Stimulated activated naive CD8-positive, alpha-beta T cell treated with anti-CD3 and anti-CD28 coated beads, Interleukin-15, Interleukin-2, amounts not matched to agents 100 ng/mL and 50 ng/mL, for 24 hours (primary cell): Measurements from ENCODE around the gene CMC4.

ENCODE experiments used
- H3K27ac Mint-ChIP-seq: one replicate; pipeline ENCODE4 v1.8.0; 2021; ENCODE audit warnings: mild to moderate bottlenecking, mixed read lengths
- H3K27me3 Mint-ChIP-seq: one replicate; pipeline ENCODE4 v1.8.0; 2021; ENCODE audit warnings: mixed read lengths
- H3K36me3 Mint-ChIP-seq: one replicate; pipeline ENCODE4 v1.8.0; 2021; ENCODE audit warnings: low read depth, mixed read lengths
- H3K4me1 Mint-ChIP-seq: one replicate; pipeline ENCODE4 v1.8.0; 2021; ENCODE audit warnings: low read depth, mixed read lengths
- H3K4me3 Mint-ChIP-seq: one replicate; pipeline ENCODE4 v1.8.0; 2021; ENCODE audit warnings: mild to moderate bottlenecking, mixed read lengths
- H3K9me3 Mint-ChIP-seq: one replicate; pipeline ENCODE4 v1.8.0; 2021; ENCODE audit warnings: mixed read lengths

CMC4 gene

DNA sequence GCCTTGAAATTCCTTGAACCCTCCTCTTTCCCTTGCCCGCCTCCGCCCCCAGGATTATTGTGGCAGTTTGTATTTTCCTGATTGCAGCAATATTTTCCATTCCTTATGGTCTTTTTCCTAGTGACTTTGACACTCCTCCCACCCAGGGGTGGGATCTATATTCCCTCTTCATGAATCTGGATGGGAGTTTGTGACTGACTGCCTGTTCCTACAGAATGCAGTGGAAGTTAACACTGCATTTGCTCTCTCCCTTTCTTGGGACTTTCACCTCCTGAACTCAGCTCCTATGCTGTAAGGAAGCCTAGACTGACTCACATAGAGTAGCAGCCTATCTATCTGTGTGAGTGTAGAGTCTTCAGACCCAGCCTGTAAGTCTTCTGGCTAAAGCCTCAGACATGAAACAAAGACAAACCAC is 42.1 kb downstream of the CMC4 start:
- Mint-ChIP-seq H3K4me1 (peaks cover 38% of the 10 kb centered on the region), H3K36me3 (no peaks in the 10 kb centered on the region), H3K27me3 (no peaks in the 10 kb centered on the region), H3K4me3 (peak overlapping the region; percentile 89), H3K27ac (peak overlapping the region; percentile 91), H3K9me3 (no peaks in the 10 kb centered on the region)

DNA sequence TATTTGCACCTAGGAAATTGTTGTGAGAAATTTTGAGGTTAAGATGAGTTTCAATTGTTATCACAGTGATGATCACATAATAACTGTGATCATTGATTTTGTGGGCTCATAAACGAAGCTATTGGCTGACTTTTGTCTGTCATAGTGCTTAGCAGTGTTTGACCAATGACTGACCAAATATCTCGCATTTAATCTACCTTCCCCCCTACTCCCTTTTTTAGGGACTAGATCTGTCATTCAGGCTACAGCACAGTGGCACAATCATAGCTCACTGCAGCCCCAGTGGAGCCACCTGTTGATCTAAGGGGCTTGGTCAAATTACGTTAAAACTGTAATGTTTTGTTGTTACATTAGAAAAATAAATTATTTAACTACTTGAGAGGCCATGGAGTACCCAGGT is 42.8 kb downstream of the CMC4 start:
- Mint-ChIP-seq H3K9me3 (no peaks in the 10 kb centered on the region), H3K27ac (peak overlapping the region; percentile 91), H3K4me3 (peak overlapping the region; percentile 89), H3K27me3 (no peaks in the 10 kb centered on the region), H3K4me1 (peaks cover 38% of the 10 kb centered on the region), H3K36me3 (no peaks in the 10 kb centered on the region)

- peak overlapping the region; percentile 89 for H3K4me3 Mint-ChIP-seq
- peaks cover 38% of the 10 kb centered on the region for H3K4me1 Mint-ChIP-seq
- no peaks in the 10 kb centered on the region for H3K36me3 Mint-ChIP-seq
- no peaks in the 10 kb centered on the region for H3K27me3 Mint-ChIP-seq
- H3K27ac Mint-ChIP-seq = peak overlapping the region; percentile 91
- no peaks in the 10 kb centered on the region for H3K9me3 Mint-ChIP-seq
These were observed 43.3 kb downstream of the CMC4 start for GRCh38 chrX:155027509-155028066.

- peak within 1 kb of the TSS; percentile 89 for H3K4me3 Mint-ChIP-seq
- no peaks in the 10 kb centered on the region for H3K9me3 Mint-ChIP-seq
- no peaks in the 10 kb centered on the region for H3K27me3 Mint-ChIP-seq
- H3K4me1 Mint-ChIP-seq = peaks cover 38% of the 10 kb centered on the region
- H3K27ac Mint-ChIP-seq = peak within 1 kb of the TSS; percentile 91
- H3K36me3 Mint-ChIP-seq = no peaks in the 10 kb centered on the region
These were observed 44.0 kb downstream of the CMC4 start, which contains the start of gene FUNDC2 for GRCh38 chrX:155026727-155027508. FUNDC2 (plus strand) TSS chrX:155026844; CDS start chrX:155026939, 95 bp downstream.

GRCh38 chrX:155026420-155026726 is 44.6 kb downstream of the CMC4 start:
- no peaks in the 10 kb centered on the region for H3K27me3 Mint-ChIP-seq
- H3K9me3 Mint-ChIP-seq = no peaks in the 10 kb centered on the region
- H3K4me1 Mint-ChIP-seq = peaks cover 33% of the 10 kb centered on the region
- no peaks in the 10 kb centered on the region for H3K36me3 Mint-ChIP-seq
- H3K27ac Mint-ChIP-seq = peak overlapping the region; percentile 80
- H3K4me3 Mint-ChIP-seq = peak overlapping the region; percentile 89

DNA sequence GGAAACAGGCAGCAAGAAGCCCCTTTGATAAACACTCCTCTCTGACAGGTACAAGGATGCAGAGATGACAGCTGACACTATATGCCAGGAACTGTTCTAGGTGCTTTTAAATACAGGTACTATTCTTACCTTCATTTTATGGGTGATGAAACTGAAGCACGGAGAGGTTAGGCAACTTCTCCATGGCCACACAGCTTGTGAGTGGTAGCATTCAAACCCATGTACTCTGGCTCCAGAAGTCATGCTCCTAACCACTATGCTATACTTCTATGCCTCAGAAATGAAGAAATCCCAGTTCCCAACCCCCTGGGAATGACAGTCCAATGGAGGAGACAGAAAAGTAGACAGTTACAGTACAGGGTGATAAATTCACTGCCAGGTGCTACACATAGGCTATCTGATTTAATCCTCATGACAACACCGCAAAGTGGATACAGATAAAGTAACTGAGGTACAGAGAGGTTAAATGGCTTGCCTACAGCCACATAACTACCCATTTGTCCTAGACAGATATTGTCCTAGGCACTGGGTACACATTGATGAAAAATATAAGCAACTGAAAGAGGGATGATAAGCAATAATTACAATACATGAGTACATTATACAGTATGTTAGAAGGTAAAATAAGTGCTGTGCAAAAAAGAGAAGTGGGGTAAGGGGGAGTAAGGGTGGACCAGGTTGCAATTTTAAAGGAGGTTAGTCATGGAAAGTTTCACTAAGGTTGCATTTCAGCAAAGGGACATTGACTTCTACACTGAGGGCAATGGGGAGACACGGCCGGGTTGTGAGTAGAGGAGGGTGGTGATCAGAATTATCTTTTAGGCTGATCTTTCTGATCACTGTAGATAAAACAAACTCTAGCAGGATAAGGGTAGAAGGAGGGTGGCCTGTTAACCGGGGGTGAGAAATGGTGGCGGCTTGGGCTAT is 46.8 kb downstream of the CMC4 start:
- no peak overlapping the region for H3K4me3 Mint-ChIP-seq
- H3K27me3 Mint-ChIP-seq = no peaks in the 10 kb centered on the region
- peaks cover 20% of the 10 kb centered on the region for H3K4me1 Mint-ChIP-seq
- H3K9me3 Mint-ChIP-seq = no peaks in the 10 kb centered on the region
- H3K27ac Mint-ChIP-seq = no peak overlapping the region
- H3K36me3 Mint-ChIP-seq = no peaks in the 10 kb centered on the region

DNA sequence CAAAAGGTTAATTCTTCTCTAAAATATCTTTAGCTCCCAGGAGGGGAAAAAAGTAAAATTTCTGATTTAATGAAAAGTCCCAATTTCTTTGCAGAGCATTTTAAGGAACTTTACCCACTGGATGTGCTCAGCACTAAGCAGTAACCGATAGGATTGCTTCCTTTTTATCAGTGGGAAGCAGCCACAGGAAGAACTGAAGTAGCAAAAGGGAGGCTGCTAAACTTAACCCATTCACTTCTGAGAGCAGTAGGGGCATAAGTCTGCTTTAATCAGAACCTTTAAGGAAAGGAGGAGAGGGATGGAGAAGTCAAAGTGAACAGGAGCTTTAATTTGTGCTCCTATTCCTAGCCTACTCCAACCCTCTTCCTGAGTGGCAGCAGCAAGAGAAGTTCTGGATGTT is 48.4 kb downstream of the CMC4 start, which contains the start of gene F8:
F8 (minus strand) TSS at position 139 of the 400 bp plus-strand sequence. CDS start 171 bp downstream, outside the sequence.
- no peaks in the 10 kb centered on the region for H3K36me3 Mint-ChIP-seq
- H3K4me1 Mint-ChIP-seq = peaks cover 8% of the 10 kb centered on the region
- no peaks in the 10 kb centered on the region for H3K27me3 Mint-ChIP-seq
- H3K4me3 Mint-ChIP-seq = no peak within 1 kb of the TSS
- H3K27ac Mint-ChIP-seq = no peak within 1 kb of the TSS
- no peaks in the 10 kb centered on the region for H3K9me3 Mint-ChIP-seq

GRCh38 chrX:155020591-155020990 is 50.3 kb downstream of the CMC4 start:
- no peak overlapping the region for H3K27ac Mint-ChIP-seq
- peaks cover 8% of the 10 kb centered on the region for H3K4me1 Mint-ChIP-seq
- H3K4me3 Mint-ChIP-seq = no peak overlapping the region
- no peaks in the 10 kb centered on the region for H3K9me3 Mint-ChIP-seq
- H3K27me3 Mint-ChIP-seq = no peaks in the 10 kb centered on the region
- H3K36me3 Mint-ChIP-seq = no peaks in the 10 kb centered on the region
